Fibroblast of lung (primary cell): Measurements from ENCODE around the gene E2F2. TPM values are rescaled to one million over a fixed set of nuclear protein-coding genes. Genes with fewer than 3 reads are reported as not detected.
A peak's percentile ranks its signal among the peaks of the same experiment; 100 is the strongest.

Source experiments
- DNase-seq, 2 donors: peaks; one replicate each; pipeline versions ENCODE4 v3.0.0 to v3.0.0-alpha.2; 2010; ENCODE audit warnings: low read depth in 2 of 2
- H2AFZ ChIP-seq: 2 replicates; pipeline ENCODE4 v1.5.1; 2012; ENCODE audit warnings: low read length, control low read depth, inconsistent platforms
- H3K27ac ChIP-seq: 2 replicates; pipeline ENCODE4 v1.5.1; 2011; ENCODE audit warnings: low read length, control low read depth; ENCODE audit not compliant: insufficient read depth
- H3K27me3 ChIP-seq: 2 replicates; pipeline ENCODE4 v1.5.1; 2011; ENCODE audit warnings: mild to moderate bottlenecking, low read length; ENCODE audit not compliant: control insufficient read depth, insufficient read depth
- H3K36me3 ChIP-seq: 2 replicates; pipeline ENCODE4 v1.5.1; 2011; ENCODE audit warnings: low read length; ENCODE audit not compliant: control insufficient read depth, insufficient read depth
- H3K4me1 ChIP-seq: 2 replicates; pipeline ENCODE4 v1.5.1; 2011; ENCODE audit warnings: low read length; ENCODE audit not compliant: control insufficient read depth, insufficient read depth; ENCODE audit errors: extremely low read depth
- H3K4me2 ChIP-seq: 2 replicates; pipeline ENCODE4 v1.5.1; 2011; ENCODE audit warnings: low read length, control low read depth; ENCODE audit not compliant: insufficient read depth; ENCODE audit errors: extremely low read depth
- H3K4me3 ChIP-seq, 4 experiments: fragments of 200-600 bp in 1 of 4; sonication (generic) in 1 of 4; replicated peaks in 1 of 4; 2 replicates each; pipeline ENCODE4 v1.5.1; 2011 to 2016; ENCODE audit warnings: low read length in 4 of 4, low read depth in 3 of 4, mild to moderate bottlenecking in 3 of 4, control low read depth in 2 of 4, inconsistent platforms in 1 of 4, mixed read lengths in 1 of 4; ENCODE audit not compliant: insufficient read depth in 1 of 4; ENCODE audit errors: control extremely low read depth in 1 of 4
- H3K79me2 ChIP-seq: 2 replicates; pipeline ENCODE4 v1.5.1; 2012; ENCODE audit warnings: mild to moderate bottlenecking, low read length, inconsistent platforms; ENCODE audit not compliant: control insufficient read depth, insufficient read depth
- H3K9ac ChIP-seq: 2 replicates; pipeline ENCODE4 v1.5.1; 2011; ENCODE audit warnings: mild to moderate bottlenecking, low read length, control low read depth; ENCODE audit not compliant: insufficient read depth
- H3K9me3 ChIP-seq: 2 replicates; pipeline ENCODE4 v1.5.1; 2012; ENCODE audit warnings: low read depth, low read length; ENCODE audit not compliant: control insufficient read depth, insufficient read depth
- H4K20me1 ChIP-seq: 2 replicates; pipeline ENCODE4 v1.5.1; 2011; ENCODE audit warnings: low read length; ENCODE audit not compliant: control insufficient read depth, insufficient read depth; ENCODE audit errors: extremely low read depth
- EZH2 ChIP-seq: IDR thresholded peaks from 2 replicates; pipeline ENCODE4 v1.5.1; 2012; ENCODE audit warnings: low read length, control low read depth, mild to moderate bottlenecking; ENCODE audit errors: missing control alignments
- polyA plus RNA-seq, 2 donors: library from polyadenylated mRNA; depleted of rRNA in 1 of 2; stranded (reverse) in 1 of 2; unstranded in 1 of 2; fragments of >200 nt; gene quantifications; 2 replicates each; pipeline ENCODE4 v1.2.1, GENCODE V29; 2011 to 2012; ENCODE audit warnings: missing spikeins in 1 of 2
- total RNA-seq: library from RNA; depleted of rRNA; stranded (reverse); fragments of >200 nt; gene quantifications from 2 replicates; pipeline ENCODE4 v1.2.1, GENCODE V29; 2014
- TF ChIP-seq, protein P1 (sequence below), 2 donors: IDR thresholded peaks in 1 of 2; conservative IDR thresholded peaks in 1 of 2; 1 replicate in 1 of 2; 2 replicates in 1 of 2; pipeline ENCODE4 v1.5.1; 2011 to 2012; ENCODE audit warnings: low read length in 2 of 2, control low read depth in 1 of 2, inconsistent platforms in 1 of 2, low read depth in 1 of 2, mild to moderate bottlenecking in 1 of 2

Gene E2F2
- total and polyA plus RNA-seq, 2 donors (not counting 1 experiment from before 2014, with no cell fraction given), result 0.17 to 0.26 TPM

DNA sequence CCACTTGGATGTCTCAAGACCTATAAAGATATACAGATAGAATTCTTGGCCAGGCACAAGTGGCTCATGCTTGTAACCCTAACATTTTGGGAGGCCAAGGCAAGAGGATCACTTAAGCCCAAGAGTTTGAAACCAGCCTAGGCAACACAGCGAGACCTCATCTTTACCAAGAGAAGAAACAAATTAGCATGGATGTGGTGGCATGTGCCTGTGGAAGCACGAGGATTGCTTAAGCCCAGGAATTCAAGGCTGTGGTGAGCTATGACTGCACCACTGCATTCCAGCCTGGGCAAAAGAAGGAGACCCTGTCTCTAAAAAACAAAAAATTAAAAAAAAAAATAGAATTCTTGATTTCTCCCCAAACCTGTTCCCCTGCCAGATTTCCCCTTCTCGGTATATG lies 55.4 kb downstream of the E2F2 start:
- peaks cover 28% of the 10 kb centered on the region for H3K4me1 ChIP-seq
- TF ChIP-seq, protein P1, sequence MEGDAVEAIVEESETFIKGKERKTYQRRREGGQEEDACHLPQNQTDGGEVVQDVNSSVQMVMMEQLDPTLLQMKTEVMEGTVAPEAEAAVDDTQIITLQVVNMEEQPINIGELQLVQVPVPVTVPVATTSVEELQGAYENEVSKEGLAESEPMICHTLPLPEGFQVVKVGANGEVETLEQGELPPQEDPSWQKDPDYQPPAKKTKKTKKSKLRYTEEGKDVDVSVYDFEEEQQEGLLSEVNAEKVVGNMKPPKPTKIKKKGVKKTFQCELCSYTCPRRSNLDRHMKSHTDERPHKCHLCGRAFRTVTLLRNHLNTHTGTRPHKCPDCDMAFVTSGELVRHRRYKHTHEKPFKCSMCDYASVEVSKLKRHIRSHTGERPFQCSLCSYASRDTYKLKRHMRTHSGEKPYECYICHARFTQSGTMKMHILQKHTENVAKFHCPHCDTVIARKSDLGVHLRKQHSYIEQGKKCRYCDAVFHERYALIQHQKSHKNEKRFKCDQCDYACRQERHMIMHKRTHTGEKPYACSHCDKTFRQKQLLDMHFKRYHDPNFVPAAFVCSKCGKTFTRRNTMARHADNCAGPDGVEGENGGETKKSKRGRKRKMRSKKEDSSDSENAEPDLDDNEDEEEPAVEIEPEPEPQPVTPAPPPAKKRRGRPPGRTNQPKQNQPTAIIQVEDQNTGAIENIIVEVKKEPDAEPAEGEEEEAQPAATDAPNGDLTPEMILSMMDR (conservative IDR thresholded peaks at IDR 0.05 in 1 of 2, IDR thresholded peaks at IDR 0.05 in 1 of 2; ENCODE audit: low read depth in 1 of 2, low read length in 2 of 2), result no peak
- no peak for TF ChIP-seq EZH2
- no peaks in the 10 kb centered on the region for H3K9me3 ChIP-seq
- H2AFZ ChIP-seq, result no peak overlapping the region
- no peaks in the 10 kb centered on the region for H3K27me3 ChIP-seq
- no peaks in the 10 kb centered on the region for H4K20me1 ChIP-seq
- no peaks in the 10 kb centered on the region for H3K79me2 ChIP-seq
- peak overlapping the region; percentile 23 for H3K4me2 ChIP-seq
- DNase-seq, result peak in 1 of 2 donors; percentile 79
- H3K36me3 ChIP-seq, result no peaks in the 10 kb centered on the region
- H3K27ac ChIP-seq, result peak overlapping the region; percentile 5
- no peak overlapping the region for H3K4me3 ChIP-seq
- H3K9ac ChIP-seq, result no peak overlapping the region

DNA sequence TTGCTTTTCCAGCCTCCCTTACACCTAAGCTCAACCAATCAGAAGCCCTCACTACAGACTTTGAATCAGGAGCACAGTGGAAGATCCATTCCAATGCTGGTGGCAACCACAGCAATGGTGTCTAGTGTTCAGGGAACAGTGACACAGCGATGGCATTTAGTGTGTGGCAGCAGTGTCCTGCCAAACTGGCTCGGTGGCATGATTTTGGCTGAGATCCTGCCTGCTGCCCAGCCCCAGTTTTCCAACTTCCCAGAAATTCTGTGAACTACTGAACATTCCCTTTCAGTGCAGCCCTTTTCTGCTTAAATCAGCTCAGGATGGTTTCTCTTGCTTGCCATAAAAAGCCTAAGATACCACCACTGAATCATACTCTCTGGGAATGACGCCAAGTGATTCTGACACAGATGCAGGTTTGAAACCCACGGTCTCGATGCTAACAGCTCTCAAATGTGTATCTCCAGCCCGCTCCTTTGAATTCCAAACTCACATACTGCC lies 55.9 kb downstream of the E2F2 start:
- Histone ChIP-seq H4K20me1 (no peaks in the 10 kb centered on the region), H3K4me1 (peaks cover 33% of the 10 kb centered on the region), H3K27me3 (no peaks in the 10 kb centered on the region), H3K9me3 (no peaks in the 10 kb centered on the region), H3K36me3 (no peaks in the 10 kb centered on the region), H3K4me2 (peak overlapping the region; percentile 23), H3K4me3 (no peak overlapping the region), H2AFZ (no peak overlapping the region), H3K9ac (no peak overlapping the region), H3K27ac (no peak overlapping the region), H3K79me2 (no peaks in the 10 kb centered on the region)
- DNase-seq, result peak; percentile 93 to 95
- no peak for TF ChIP-seq EZH2
- TF ChIP-seq, protein P1 (conservative IDR thresholded peaks at IDR 0.05 in 1 of 2, IDR thresholded peaks at IDR 0.05 in 1 of 2; ENCODE audit: low read depth in 1 of 2, low read length in 2 of 2), result no peak

DNA sequence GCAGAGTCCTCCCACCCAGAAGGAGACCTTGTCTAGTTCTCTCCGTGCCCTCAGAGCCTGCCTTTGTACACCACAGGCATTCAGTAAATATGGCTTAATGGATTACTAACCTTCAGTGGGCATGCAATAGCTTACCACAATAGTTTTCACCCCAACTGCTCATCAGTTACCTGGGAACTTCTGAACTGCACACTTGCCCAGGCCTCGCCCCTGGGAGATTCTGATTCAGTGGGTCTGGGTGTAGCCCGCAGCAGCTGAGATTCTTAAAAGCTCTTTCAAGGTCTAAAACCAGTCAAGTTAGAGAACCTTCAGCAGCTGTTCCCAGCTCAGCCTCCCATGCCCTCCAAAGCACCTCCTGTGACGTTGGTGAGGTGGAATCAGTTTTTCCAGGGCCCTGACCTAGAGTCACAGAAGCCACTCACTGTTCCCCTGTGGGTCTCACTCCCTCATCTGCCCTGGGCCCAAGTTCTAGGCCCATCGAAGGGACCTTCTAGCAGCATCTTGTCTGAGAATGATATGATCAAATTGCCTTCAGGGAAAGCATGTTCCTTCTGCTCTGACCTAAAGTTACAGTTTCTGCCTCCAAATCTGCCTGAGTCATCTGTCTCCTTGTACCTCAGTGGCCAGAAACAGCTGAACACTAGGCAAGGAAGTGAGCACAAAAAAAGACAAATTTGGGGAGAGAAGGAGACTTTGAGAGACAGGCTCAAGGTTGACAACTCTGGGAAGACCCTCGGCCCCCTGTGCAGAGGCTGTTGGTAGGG lies 57.8 kb downstream of the E2F2 start:
- H3K9me3 ChIP-seq, result no peaks in the 10 kb centered on the region
- DNase-seq, result peak; percentile 37 to 66
- no peaks in the 10 kb centered on the region for H3K27me3 ChIP-seq
- TF ChIP-seq EZH2, result no peak
- TF ChIP-seq, protein P1 (conservative IDR thresholded peaks at IDR 0.05 in 1 of 2, IDR thresholded peaks at IDR 0.05 in 1 of 2; ENCODE audit: low read depth in 1 of 2, low read length in 2 of 2), result no peak
- H4K20me1 ChIP-seq, result no peaks in the 10 kb centered on the region
- H3K4me2 ChIP-seq, result peak overlapping the region; percentile 37
- H2AFZ ChIP-seq, result no peak overlapping the region
- peaks cover 31% of the 10 kb centered on the region for H3K4me1 ChIP-seq
- H3K79me2 ChIP-seq, result no peaks in the 10 kb centered on the region
- H3K9ac ChIP-seq, result no peak overlapping the region
- H3K36me3 ChIP-seq, result no peaks in the 10 kb centered on the region
- H3K27ac ChIP-seq, result peak overlapping the region; percentile 13
- H3K4me3 ChIP-seq, result no peak overlapping the region
